GM23338 (cell line): ENCODE data around the gene NLGN1. TPM values are rescaled to one million over a fixed set of nuclear protein-coding genes. Genes with fewer than 3 reads are reported as not detected.

Experiments
- ATAC-seq: fragments of 200-7000 bp; cut with Tn5 transposase; 3 replicates; pipeline ENCODE4 v1.9.1; 2020
- DNase-seq: peaks from one replicate; pipeline ENCODE4 v3.0.0-alpha.2; 2015; ENCODE audit warnings: low spot score
- H2AFZ ChIP-seq: fragments of 200-600 bp; sonication (generic); 2 replicates; pipeline ENCODE4 v1.8.0; 2016; ENCODE audit warnings: antibody characterized with exemption, mild to moderate bottlenecking, moderate library complexity
- H3F3A ChIP-seq: fragments of 200-600 bp; sonication (generic); replicated peaks from 2 replicates; pipeline ENCODE4 v1.8.0; 2017; ENCODE audit warnings: antibody characterized with exemption, mixed run types, low read depth
- H3K27ac ChIP-seq: fragments of 200-600 bp; sonication (generic); 2 replicates; pipeline ENCODE4 v1.6.1; 2016; ENCODE audit warnings: low read depth
- H3K27me3 ChIP-seq: fragments of 200-600 bp; sonication (generic); 2 replicates; pipeline ENCODE4 v1.8.0; 2016; ENCODE audit warnings: mild to moderate bottlenecking, mixed run types, moderate library complexity; ENCODE audit not compliant: insufficient read depth
- H3K36me3 ChIP-seq: fragments of 200-600 bp; sonication (generic); 2 replicates; pipeline ENCODE4 v1.8.0; 2016; ENCODE audit warnings: mild to moderate bottlenecking; ENCODE audit not compliant: insufficient read depth
- H3K4me1 ChIP-seq: fragments of 200-600 bp; sonication (generic); 2 replicates; pipeline ENCODE4 v1.8.0; 2016; ENCODE audit warnings: mild to moderate bottlenecking, moderate library complexity; ENCODE audit not compliant: insufficient read depth
- H3K4me2 ChIP-seq: fragments of 200-600 bp; sonication (generic); 2 replicates; pipeline ENCODE4 v1.7.1; 2017; ENCODE audit warnings: mixed run types
- H3K4me3 ChIP-seq: fragments of 200-600 bp; sonication (generic); 2 replicates; pipeline ENCODE4 v1.6.1; 2016; ENCODE audit warnings: mixed run types
- H3K79me2 ChIP-seq: fragments of 200-600 bp; sonication (generic); replicated peaks from 2 replicates; pipeline ENCODE4 v1.8.0; 2017; ENCODE audit warnings: mild to moderate bottlenecking; ENCODE audit not compliant: insufficient read depth
- H3K9me2 ChIP-seq: fragments of 200-600 bp; sonication (generic); 2 replicates; pipeline ENCODE4 v1.8.0; 2017; ENCODE audit not compliant: insufficient read depth
- H4K20me1 ChIP-seq: fragments of 200-600 bp; sonication (generic); replicated peaks from 2 replicates; pipeline ENCODE4 v1.8.0; 2017; ENCODE audit warnings: mild to moderate bottlenecking; ENCODE audit not compliant: insufficient read depth
- H3K27ac Mint-ChIP-seq: 2 replicates; pipeline ENCODE4 v1.8.0; 2020; ENCODE audit warnings: inconsistent platforms, mild to moderate bottlenecking, moderate library complexity, mixed read lengths
- H3K27me3 Mint-ChIP-seq: 3 replicates; pipeline ENCODE4 v1.8.0; 2022; ENCODE audit warnings: low read depth, mild to moderate bottlenecking, moderate library complexity, mixed read lengths, inconsistent platforms; ENCODE audit not compliant: insufficient read depth, poor library complexity
- H3K36me3 Mint-ChIP-seq: 3 replicates; pipeline ENCODE4 v1.8.0; 2021; ENCODE audit warnings: low read depth, mild to moderate bottlenecking, inconsistent platforms, moderate library complexity, mixed read lengths
- H3K4me1 Mint-ChIP-seq: 3 replicates; pipeline ENCODE4 v1.8.0; 2020; ENCODE audit warnings: mild to moderate bottlenecking, inconsistent platforms, mixed read lengths
- H3K4me3 Mint-ChIP-seq: 3 replicates; pipeline ENCODE4 v1.8.0; 2021; ENCODE audit warnings: moderate library complexity, mild to moderate bottlenecking, inconsistent platforms, mixed read lengths
- H3K9me3 Mint-ChIP-seq: 3 replicates; pipeline ENCODE4 v1.8.0; 2020; ENCODE audit warnings: moderate library complexity, mild to moderate bottlenecking, inconsistent platforms, mixed read lengths
- EZH2 ChIP-seq: fragments of 200-600 bp; sonication (generic); IDR thresholded peaks from one replicate; pipeline ENCODE4 v1.8.0; 2017; ENCODE audit warnings: antibody characterized with exemption, mild to moderate bottlenecking, low read depth; ENCODE audit not compliant: unreplicated experiment
- EZH2phosphoT487 ChIP-seq: fragments of 200-600 bp; sonication (generic); IDR thresholded peaks from one replicate; pipeline ENCODE4 v1.8.1; 2018; ENCODE audit warnings: antibody characterized with exemption; ENCODE audit not compliant: unreplicated experiment
- JUNB ChIP-seq: IDR thresholded peaks from one replicate; pipeline ENCODE4 v1.6.1; 2016; ENCODE audit warnings: antibody characterized with exemption; ENCODE audit not compliant: unreplicated experiment
- NANOG ChIP-seq: IDR thresholded peaks from 2 replicates; pipeline ENCODE4 v1.6.1; 2016; ENCODE audit warnings: antibody characterized with exemption, borderline replicate concordance
- ZNF331 ChIP-seq: fragments of 250-450 bp; sonication (Bioruptor Pico); IDR thresholded peaks from 2 replicates; pipeline ENCODE4 v1.5.0; 2020; ENCODE audit warnings: low read depth, mild to moderate bottlenecking, moderate library complexity
- polyA plus RNA-seq: library from polyadenylated mRNA; unstranded; fragments of >200 nt; fragmentation: Nextera tagmentation; extraction: Ambion mirVana; gene quantifications from 2 replicates; pipeline ENCODE4 v1.2.1, GENCODE V29; 2016
- total RNA-seq: library from RNA; depleted of rRNA; stranded (reverse); fragments of >200 nt; shearing (Covaris generic); gene quantifications from 2 replicates; pipeline ENCODE4 v1.2.3, GENCODE V29; 2014
- TF ChIP-seq, protein P1 (sequence below), 2 experiments: fragments of 200-600 bp in 1 of 2; sonication (generic) in 1 of 2; conservative IDR thresholded peaks; 2 replicates each; pipeline versions ENCODE4 v1.5.1 to v1.6.1; 2016 to 2017; ENCODE audit warnings: antibody characterized with exemption in 2 of 2, low read depth in 2 of 2, mild to moderate bottlenecking in 2 of 2, moderate library complexity in 1 of 2
- TF ChIP-seq, protein P2 (sequence below): IDR thresholded peaks from 2 replicates; pipeline ENCODE4 v1.6.1; 2016; ENCODE audit warnings: antibody characterized with exemption

Gene NLGN1
- total and polyA plus RNA-seq, 2 experiments from 2014 or later, result 6.5 to 18.6 TPM

DNA sequence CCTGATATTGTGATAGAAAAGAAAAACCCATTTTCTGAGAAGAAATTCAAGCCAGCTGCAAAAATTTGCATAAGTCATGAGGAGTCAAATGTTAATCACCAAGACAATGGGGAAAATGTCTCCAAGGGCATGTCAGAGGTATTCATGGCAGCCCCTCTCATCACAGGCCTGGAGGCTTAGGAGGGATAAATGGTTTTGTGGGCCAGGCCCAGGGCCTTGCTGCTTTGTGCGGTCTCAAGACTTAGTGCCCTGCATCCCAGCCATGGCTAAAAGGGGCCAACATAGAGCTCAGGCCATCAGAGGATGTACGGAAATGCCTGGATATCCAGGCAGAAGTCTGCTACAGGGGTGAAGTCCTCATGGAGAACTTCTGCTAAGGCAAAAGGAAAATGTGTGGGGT is 631.1 kb downstream of the NLGN1 start:
- H3K4me2 ChIP-seq, result no peak overlapping the region
- no peak for TF ChIP-seq ZNF331 (CRISPR knock-in tag)
- TF ChIP-seq, protein P1, sequence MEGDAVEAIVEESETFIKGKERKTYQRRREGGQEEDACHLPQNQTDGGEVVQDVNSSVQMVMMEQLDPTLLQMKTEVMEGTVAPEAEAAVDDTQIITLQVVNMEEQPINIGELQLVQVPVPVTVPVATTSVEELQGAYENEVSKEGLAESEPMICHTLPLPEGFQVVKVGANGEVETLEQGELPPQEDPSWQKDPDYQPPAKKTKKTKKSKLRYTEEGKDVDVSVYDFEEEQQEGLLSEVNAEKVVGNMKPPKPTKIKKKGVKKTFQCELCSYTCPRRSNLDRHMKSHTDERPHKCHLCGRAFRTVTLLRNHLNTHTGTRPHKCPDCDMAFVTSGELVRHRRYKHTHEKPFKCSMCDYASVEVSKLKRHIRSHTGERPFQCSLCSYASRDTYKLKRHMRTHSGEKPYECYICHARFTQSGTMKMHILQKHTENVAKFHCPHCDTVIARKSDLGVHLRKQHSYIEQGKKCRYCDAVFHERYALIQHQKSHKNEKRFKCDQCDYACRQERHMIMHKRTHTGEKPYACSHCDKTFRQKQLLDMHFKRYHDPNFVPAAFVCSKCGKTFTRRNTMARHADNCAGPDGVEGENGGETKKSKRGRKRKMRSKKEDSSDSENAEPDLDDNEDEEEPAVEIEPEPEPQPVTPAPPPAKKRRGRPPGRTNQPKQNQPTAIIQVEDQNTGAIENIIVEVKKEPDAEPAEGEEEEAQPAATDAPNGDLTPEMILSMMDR (conservative IDR thresholded peaks at IDR 0.05; ENCODE audit: low read depth in 2 of 2), result no peak
- no peak for TF ChIP-seq EZH2
- Mint-ChIP-seq H3K9me3 (peaks cover 31% of the 10 kb centered on the region), H3K36me3 (peaks cover 36% of the 10 kb centered on the region), H3K4me1 (peaks cover 4% of the 10 kb centered on the region; the same call in 2 of the 3 replicates), H3K27me3 (no peaks in the 10 kb centered on the region), H3K27ac (no peak overlapping the region), H3K4me3 (no peak overlapping the region)
- ATAC-seq, result no peak
- no peaks in the 10 kb centered on the region for H3K79me2 ChIP-seq
- H3K4me3 ChIP-seq, result no peak overlapping the region
- H3F3A ChIP-seq, result no peaks in the 10 kb centered on the region
- peaks cover 5% of the 10 kb centered on the region; the same call in 1 of the 2 replicates for H3K9me2 ChIP-seq
- no peaks in the 10 kb centered on the region for H3K27me3 ChIP-seq
- DNase-seq, result no peak
- H4K20me1 ChIP-seq, result no peaks in the 10 kb centered on the region
- H3K36me3 ChIP-seq, result 0 out of 2 replicates have a peak, but pooled peaks cover 5% of the 10 kb centered on the region
- no peak overlapping the region for H2AFZ ChIP-seq
- H3K4me1 ChIP-seq, result no peaks in the 10 kb centered on the region
- no peak overlapping the region for H3K27ac ChIP-seq

DNA sequence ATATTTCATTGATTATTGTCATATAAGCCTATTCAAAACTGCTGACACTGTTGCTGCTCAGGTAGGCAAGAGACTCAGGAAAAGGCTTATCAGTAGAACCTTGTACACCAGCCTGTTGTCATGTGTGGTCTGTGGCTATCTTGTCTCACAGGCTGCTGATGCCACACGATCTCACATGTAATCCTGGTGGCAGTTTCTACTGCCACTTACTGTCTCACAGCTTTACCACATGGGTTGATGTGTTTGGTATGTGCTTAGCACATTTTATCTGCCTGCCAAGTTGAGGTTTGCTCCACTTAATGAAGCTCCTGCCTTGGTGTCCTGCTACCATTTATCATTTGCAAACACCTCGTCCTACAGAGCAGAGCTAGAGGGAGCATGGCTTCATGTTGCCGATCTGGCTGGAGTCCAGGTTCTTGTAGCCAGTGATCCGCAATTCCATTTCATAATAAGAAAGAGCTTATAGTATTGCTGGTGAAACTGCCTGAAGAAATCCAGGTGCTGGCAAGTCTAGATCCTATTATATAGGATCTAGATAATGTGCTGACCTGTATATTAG is 637.9 kb downstream of the NLGN1 start:
- H3K27ac ChIP-seq, result no peak overlapping the region
- Mint-ChIP-seq H3K9me3 (peaks cover 3% of the 10 kb centered on the region), H3K4me3 (no peak overlapping the region), H3K27ac (no peak overlapping the region), H3K4me1 (peaks cover 6% of the 10 kb centered on the region), H3K36me3 (peaks cover 5% of the 10 kb centered on the region), H3K27me3 (no peaks in the 10 kb centered on the region)
- H3K27me3 ChIP-seq, result no peaks in the 10 kb centered on the region
- H4K20me1 ChIP-seq, result no peaks in the 10 kb centered on the region
- H3F3A ChIP-seq, result no peaks in the 10 kb centered on the region
- no peak overlapping the region for H3K4me2 ChIP-seq
- H3K36me3 ChIP-seq, result 0 out of 2 replicates have a peak, but pooled peaks cover 2% of the 10 kb centered on the region
- H3K4me1 ChIP-seq, result no peaks in the 10 kb centered on the region
- no peak for TF ChIP-seq JUNB
- TF ChIP-seq, protein P2, sequence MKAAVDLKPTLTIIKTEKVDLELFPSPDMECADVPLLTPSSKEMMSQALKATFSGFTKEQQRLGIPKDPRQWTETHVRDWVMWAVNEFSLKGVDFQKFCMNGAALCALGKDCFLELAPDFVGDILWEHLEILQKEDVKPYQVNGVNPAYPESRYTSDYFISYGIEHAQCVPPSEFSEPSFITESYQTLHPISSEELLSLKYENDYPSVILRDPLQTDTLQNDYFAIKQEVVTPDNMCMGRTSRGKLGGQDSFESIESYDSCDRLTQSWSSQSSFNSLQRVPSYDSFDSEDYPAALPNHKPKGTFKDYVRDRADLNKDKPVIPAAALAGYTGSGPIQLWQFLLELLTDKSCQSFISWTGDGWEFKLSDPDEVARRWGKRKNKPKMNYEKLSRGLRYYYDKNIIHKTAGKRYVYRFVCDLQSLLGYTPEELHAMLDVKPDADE, result no peak
- TF ChIP-seq NANOG, result no peak
- TF ChIP-seq EZH2, result no peak
- TF ChIP-seq EZH2phosphoT487, result no peak
- TF ChIP-seq, protein P1 (conservative IDR thresholded peaks at IDR 0.05; ENCODE audit: low read depth in 2 of 2), result no peak
- ATAC-seq (no peak), DNase-seq (no peak)
- no peak overlapping the region for H3K4me3 ChIP-seq
- H3K79me2 ChIP-seq, result no peaks in the 10 kb centered on the region
- H2AFZ ChIP-seq, result no peak overlapping the region
- peaks cover 5% of the 10 kb centered on the region; the same call in 1 of the 2 replicates for H3K9me2 ChIP-seq
